DOHH2 (cell line): ENCODE measurements around the gene CAV3.

Source experiments
- H3F3A ChIP-seq: fragments of 200-600 bp; sonication (generic), shearing (Covaris generic); 2 replicates; pipeline ENCODE4 v1.6.0; 2016; ENCODE audit warnings: antibody characterized with exemption, mild to moderate bottlenecking; ENCODE audit not compliant: control insufficient read depth, insufficient read depth
- H3K27ac ChIP-seq: fragments of 200-600 bp; sonication (generic); 2 replicates; pipeline ENCODE4 v1.5.1; 2014; ENCODE audit warnings: low read depth, mild to moderate bottlenecking, low read length, moderate library complexity
- H3K27me3 ChIP-seq: fragments of 200-600 bp; sonication (generic); 2 replicates; pipeline ENCODE4 v1.6.1; 2014; ENCODE audit warnings: mild to moderate bottlenecking, low read length, mixed read lengths; ENCODE audit not compliant: control insufficient read depth
- H3K36me3 ChIP-seq: fragments of 200-600 bp; sonication (generic); 2 replicates; pipeline ENCODE4 v1.6.1; 2014; ENCODE audit warnings: mild to moderate bottlenecking, low read length, moderate library complexity, mixed read lengths; ENCODE audit not compliant: control insufficient read depth
- H3K4me1 ChIP-seq: fragments of 200-600 bp; sonication (generic); 2 replicates; pipeline ENCODE4 v1.6.1; 2014; ENCODE audit warnings: mild to moderate bottlenecking, low read length, mixed read lengths; ENCODE audit not compliant: control insufficient read depth
- H3K4me2 ChIP-seq: fragments of 200-600 bp; sonication (generic); 2 replicates; pipeline ENCODE4 v1.6.0; 2014; ENCODE audit warnings: mild to moderate bottlenecking, low read length, moderate library complexity
- H3K4me3 ChIP-seq: fragments of 200-600 bp; sonication (generic); 2 replicates; pipeline ENCODE4 v1.5.1; 2014; ENCODE audit warnings: mild to moderate bottlenecking, low read length, mixed read lengths
- H3K79me2 ChIP-seq: fragments of 200-600 bp; sonication (generic); 2 replicates; pipeline ENCODE4 v1.6.1; 2014; ENCODE audit warnings: mild to moderate bottlenecking, low read length, mixed read lengths; ENCODE audit not compliant: control insufficient read depth
- H3K9me2 ChIP-seq: fragments of 200-600 bp; sonication (generic); replicated peaks from 2 replicates; pipeline ENCODE4 v1.6.1; 2014; ENCODE audit warnings: mild to moderate bottlenecking, low read length, mixed read lengths; ENCODE audit not compliant: control insufficient read depth
- H3K9me3 ChIP-seq: fragments of 200-600 bp; sonication (generic); 2 replicates; pipeline ENCODE4 v1.6.1; 2014; ENCODE audit warnings: antibody characterized with exemption, low read length, mixed read lengths; ENCODE audit not compliant: control insufficient read depth, insufficient read depth
- H4K20me1 ChIP-seq: fragments of 200-600 bp; sonication (generic); 2 replicates; pipeline ENCODE4 v1.6.0; 2014; ENCODE audit warnings: low read depth, mild to moderate bottlenecking, antibody characterized with exemption, low read length, moderate library complexity; ENCODE audit not compliant: control insufficient read depth, insufficient read depth
- EZH2phosphoT487 ChIP-seq: fragments of 200-600 bp; sonication (generic); IDR thresholded peaks from 2 replicates; pipeline ENCODE4 v1.6.1; 2017; ENCODE audit warnings: borderline replicate concordance, mild to moderate bottlenecking, antibody characterized with exemption, low read length, moderate library complexity, mixed read lengths
- TF ChIP-seq, protein P1 (sequence below): fragments of 200-600 bp; sonication (generic); IDR thresholded peaks from one replicate; pipeline ENCODE4 v1.5.1; 2014; ENCODE audit warnings: antibody characterized with exemption, mild to moderate bottlenecking, low read depth, low read length; ENCODE audit not compliant: poor library complexity, severe bottlenecking

Gene CAV3

DNA sequence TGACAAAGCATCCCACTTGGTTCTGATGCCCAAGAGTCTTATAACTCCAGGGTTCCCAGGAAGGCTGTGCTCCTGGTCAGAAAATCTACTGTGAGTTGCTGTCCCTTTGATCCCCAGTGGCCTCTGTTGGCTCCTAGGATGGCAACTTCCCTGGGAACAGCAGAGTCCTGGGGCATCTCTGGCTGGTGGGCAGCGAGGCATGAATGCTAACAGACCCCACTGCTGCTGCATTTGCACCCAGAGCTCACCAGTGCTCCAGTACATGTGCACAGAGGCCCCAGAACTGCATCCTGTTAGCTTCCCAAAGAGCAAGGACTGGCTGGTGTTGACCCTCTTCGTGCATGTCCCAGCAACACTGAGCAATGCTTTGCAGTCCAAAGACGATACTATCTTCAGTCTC, 15.7 kb downstream of the CAV3 start:
- no peak overlapping the region for H3K4me3 ChIP-seq
- H3K4me1 ChIP-seq, result no peaks in the 10 kb centered on the region
- H3K27me3 ChIP-seq, result 0 out of 2 replicates have a peak, but pooled peaks cover 3% of the 10 kb centered on the region

DNA sequence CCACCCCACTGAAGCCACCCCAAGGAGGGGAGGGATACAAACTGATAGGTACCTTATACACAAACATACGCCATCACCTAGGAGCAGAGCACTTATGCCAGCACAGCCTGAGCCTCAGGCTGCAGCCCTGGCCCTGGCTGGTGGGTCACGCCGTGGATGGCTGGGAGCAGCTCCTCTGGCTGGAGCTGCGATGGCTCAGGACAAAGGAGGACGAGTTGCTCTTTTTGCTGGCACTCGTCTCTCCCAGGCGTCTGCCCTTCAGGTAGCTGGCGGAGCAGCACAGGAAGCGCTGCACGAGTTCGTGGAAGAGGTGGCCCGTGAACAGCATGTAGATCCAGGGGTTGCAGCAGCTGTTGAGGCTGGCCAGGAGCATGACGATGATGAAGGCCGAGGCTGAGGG, 19.2 kb downstream of the CAV3 start:
- H3K9me2 ChIP-seq, result no peaks in the 10 kb centered on the region
- H3K4me3 ChIP-seq, result no peak overlapping the region
- H3K36me3 ChIP-seq, result no peaks in the 10 kb centered on the region
- H3K9me3 ChIP-seq, result no peaks in the 10 kb centered on the region
- H3F3A ChIP-seq, result no peaks in the 10 kb centered on the region
- no peaks in the 10 kb centered on the region for H3K79me2 ChIP-seq
- H3K27me3 ChIP-seq, result 0 out of 2 replicates have a peak, but pooled peaks cover 3% of the 10 kb centered on the region
- no peak overlapping the region for H3K4me2 ChIP-seq
- H4K20me1 ChIP-seq, result no peaks in the 10 kb centered on the region
- no peak overlapping the region for H3K27ac ChIP-seq
- TF ChIP-seq, protein P1, sequence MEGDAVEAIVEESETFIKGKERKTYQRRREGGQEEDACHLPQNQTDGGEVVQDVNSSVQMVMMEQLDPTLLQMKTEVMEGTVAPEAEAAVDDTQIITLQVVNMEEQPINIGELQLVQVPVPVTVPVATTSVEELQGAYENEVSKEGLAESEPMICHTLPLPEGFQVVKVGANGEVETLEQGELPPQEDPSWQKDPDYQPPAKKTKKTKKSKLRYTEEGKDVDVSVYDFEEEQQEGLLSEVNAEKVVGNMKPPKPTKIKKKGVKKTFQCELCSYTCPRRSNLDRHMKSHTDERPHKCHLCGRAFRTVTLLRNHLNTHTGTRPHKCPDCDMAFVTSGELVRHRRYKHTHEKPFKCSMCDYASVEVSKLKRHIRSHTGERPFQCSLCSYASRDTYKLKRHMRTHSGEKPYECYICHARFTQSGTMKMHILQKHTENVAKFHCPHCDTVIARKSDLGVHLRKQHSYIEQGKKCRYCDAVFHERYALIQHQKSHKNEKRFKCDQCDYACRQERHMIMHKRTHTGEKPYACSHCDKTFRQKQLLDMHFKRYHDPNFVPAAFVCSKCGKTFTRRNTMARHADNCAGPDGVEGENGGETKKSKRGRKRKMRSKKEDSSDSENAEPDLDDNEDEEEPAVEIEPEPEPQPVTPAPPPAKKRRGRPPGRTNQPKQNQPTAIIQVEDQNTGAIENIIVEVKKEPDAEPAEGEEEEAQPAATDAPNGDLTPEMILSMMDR, result no peak
- no peak for TF ChIP-seq EZH2phosphoT487
- H3K4me1 ChIP-seq, result no peaks in the 10 kb centered on the region

More for the DNA sequence above, 15.7 kb downstream of the CAV3 start:
- Histone ChIP-seq H3F3A (no peaks in the 10 kb centered on the region), H3K27ac (no peak overlapping the region), H3K4me2 (no peak overlapping the region), H3K79me2 (no peaks in the 10 kb centered on the region), H4K20me1 (no peaks in the 10 kb centered on the region), H3K9me2 (no peaks in the 10 kb centered on the region), H3K36me3 (no peaks in the 10 kb centered on the region), H3K9me3 (no peaks in the 10 kb centered on the region)
- TF ChIP-seq, protein P1, result no peak
- no peak for TF ChIP-seq EZH2phosphoT487

DNA sequence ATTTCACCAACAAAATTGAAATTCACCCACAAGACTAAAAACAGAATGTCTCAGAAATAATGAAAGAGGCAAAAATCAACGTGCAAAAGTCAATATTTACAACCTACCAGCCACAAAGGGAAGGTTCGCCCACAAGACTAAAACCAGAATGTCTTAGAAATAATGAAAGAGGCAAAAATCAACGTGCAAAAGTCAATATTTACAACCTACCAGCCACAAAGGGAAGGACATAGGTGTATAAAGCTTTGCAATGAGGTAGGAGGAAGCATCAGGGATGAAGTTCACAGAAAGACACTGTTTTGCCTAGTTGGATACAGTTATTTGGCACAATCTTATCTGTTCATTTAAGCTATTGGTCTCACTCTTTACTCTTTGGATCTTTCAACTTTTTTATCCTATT, 21.5 kb downstream of the CAV3 start:
- TF ChIP-seq EZH2phosphoT487, result no peak
- TF ChIP-seq, protein P1, result no peak
- H3K9me2 ChIP-seq, result no peaks in the 10 kb centered on the region
- H3F3A ChIP-seq, result no peaks in the 10 kb centered on the region
- H3K4me2 ChIP-seq, result no peak overlapping the region
- H3K36me3 ChIP-seq, result no peaks in the 10 kb centered on the region
- no peaks in the 10 kb centered on the region for H3K79me2 ChIP-seq
- no peaks in the 10 kb centered on the region for H3K4me1 ChIP-seq
- H4K20me1 ChIP-seq, result no peaks in the 10 kb centered on the region
- H3K4me3 ChIP-seq, result no peak overlapping the region
- no peak overlapping the region for H3K27ac ChIP-seq
- no peaks in the 10 kb centered on the region for H3K27me3 ChIP-seq
- H3K9me3 ChIP-seq, result no peaks in the 10 kb centered on the region
